Measurements from ENCODE around the gene SECTM1. TPM values are rescaled to one million over a fixed set of nuclear protein-coding genes. Genes with fewer than 3 reads are reported as not detected.

The SECTM1 gene
- total and polyA plus RNA-seq, 9 of the 15 experiments (the other 6 are each of a cell fraction or from before 2014, with no cell fraction given): 0.11 to 0.46 (median 0.18) TPM; not detected in 6

DNA sequence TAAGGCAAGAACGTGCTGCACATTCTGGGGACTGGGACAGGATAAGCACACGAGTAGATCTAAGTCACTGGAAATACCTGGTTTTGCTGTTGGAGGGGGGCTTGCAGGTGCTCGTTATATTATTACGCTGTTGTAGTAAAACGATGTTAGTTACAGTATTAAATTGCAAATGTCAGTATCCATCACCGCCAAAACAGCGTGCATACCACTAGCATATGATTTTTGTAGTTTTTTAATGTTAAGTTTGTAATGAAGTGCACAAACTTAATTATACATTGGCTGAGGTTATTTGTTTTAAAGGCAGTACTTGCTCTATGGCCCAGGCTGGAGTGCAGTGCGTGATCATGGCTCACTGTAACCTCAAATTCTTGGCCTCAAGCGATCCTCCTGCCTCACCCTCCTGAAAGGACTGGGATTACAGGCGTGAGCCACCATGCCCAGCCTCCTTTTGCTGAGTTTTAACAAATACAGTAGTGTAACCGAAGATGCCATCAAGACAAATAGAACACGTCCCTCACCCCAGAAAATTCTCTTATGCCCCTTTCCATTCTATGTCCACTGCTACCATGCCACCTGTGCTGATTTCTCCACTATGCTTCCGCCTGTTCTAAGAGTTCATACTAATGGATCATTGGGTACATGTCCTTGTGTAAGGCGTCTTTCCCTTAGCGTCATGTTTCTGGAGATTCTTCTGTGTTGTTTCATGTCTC lies 39.3 kb downstream of the SECTM1 start (continued):
- no peak for TF ChIP-seq ZNF512 (tag; IDR thresholded peaks at IDR 0.05)

- H3K27ac ChIP-seq (ENCODE audit: extremely low read depth, low read depth, low read length): peak overlapping the region; percentile 93
- H3K27me3 ChIP-seq (ENCODE audit: control insufficient read depth in 2 of 2, insufficient read depth in 2 of 2, low read length in 2 of 2): no peaks in the 10 kb centered on the region
- no peaks in the 10 kb centered on the region for H4K20me1 ChIP-seq (replicated peaks; ENCODE audit: control insufficient read depth, insufficient read depth, low read length)
- in situ Hi-C loops (cut with MboI) (no loop called here), intact Hi-C loops (cut with micrococcal nuclease) (loop anchor here (5.0 kb wide), 1 partner anchor 45 kb away; no protein-coding TSS in a partner anchor)
- TSS peak; percentile 93 for BruUV-seq (replicated peaks)
- H3K79me2 ChIP-seq (ENCODE audit: control insufficient read depth, insufficient read depth, low read length): peaks cover 27% of the 10 kb centered on the region
- H3K9me3 ChIP-seq (replicated peaks; ENCODE audit: control insufficient read depth, insufficient read depth, low read depth, low read length): no peaks in the 10 kb centered on the region
- peak overlapping the region; percentile 91 to 99 for H3K9ac ChIP-seq (ENCODE audit: insufficient read depth in 1 of 2, low read depth in 2 of 2, low read length in 2 of 2)
- peak overlapping the region; percentile 79 for H3K4me2 ChIP-seq (ENCODE audit: insufficient read depth, low read length)
- ChIA-PET CTCF (ENCODE audit: low intra/inter-chr PET ratio) (no interaction called here), POLR2A (interaction anchor here (0.6 to 3.5 kb wide), 25 partner anchors 9 to 554 kb away, joined by 3 to 37 read pairs (median 4); partner anchors contain the start of gene CSNK1D)
- WGBS (ENCODE audit: insufficient coverage, low coverage, missing lambda C conversion rate): under 1% methylated on average over 61 of the region's 86 CpGs
- H3K4me1 ChIP-seq (replicated peaks in 1 of 2; ENCODE audit: control insufficient read depth in 2 of 2, insufficient read depth in 2 of 2, low read length in 2 of 2): peaks cover 78 to 79% of the 10 kb centered on the region in 2 experiments
- H3K9me1 ChIP-seq (ENCODE audit: control insufficient read depth, insufficient read depth, low read length): no peaks in the 10 kb centered on the region
- peak; percentile 99 for FAIRE-seq
- no peaks in the 10 kb centered on the region; the same call in 2 of the 3 replicates for H3K36me3 ChIP-seq (ENCODE audit: control insufficient read depth, insufficient read depth, low read length)
- peak; percentile 92 to 99 (median 96) for DNase-seq (ENCODE audit: extremely low read depth in 1 of 4, low spot score in 3 of 4)
- H2AFZ ChIP-seq (ENCODE audit: low read depth, low read length): peak overlapping the region; percentile 75
- H3K4me3 ChIP-seq: peak overlapping the region; percentile 86
- ATAC-seq: peak; percentile 96
- TF ChIP-seq ZNF121 (CRISPR knock-in tag; conservative IDR thresholded peaks at IDR 0.05) (peak; percentile 100), HOMEZ (CRISPR knock-in tag; IDR thresholded peaks at IDR 0.05) (no peak), BDP1 (IDR thresholded peaks at IDR 0.05; ENCODE audit: insufficient read depth, insufficient read length) (no peak), ZNF143 (CRISPR knock-in tag; IDR thresholded peaks at IDR 0.05) (no peak), LARP7 (IDR thresholded peaks at IDR 0.05) (no peak), CBFB (CRISPR knock-in tag; IDR thresholded peaks at IDR 0.05) (no peak), MTA2 (IDR thresholded peaks at IDR 0.05; ENCODE audit: low read depth) (no peak), ZNF707 (CRISPR knock-in tag; conservative IDR thresholded peaks at IDR 0.05) (no peak), ATF1 (CRISPR knock-in tag; IDR thresholded peaks at IDR 0.05) (no peak), ATF1 (tag; IDR thresholded peaks at IDR 0.05) (peak; percentile 50), BRD9 (IDR thresholded peaks at IDR 0.05; ENCODE audit: low read depth, partially characterized antibody) (peak; percentile 53), MEF2A (IDR thresholded peaks at IDR 0.05; ENCODE audit: control insufficient read depth, low read depth, low read length) (peak; percentile 90), NUFIP1 (IDR thresholded peaks at IDR 0.05; ENCODE audit: partially characterized antibody) (no peak), ADNP (tag; IDR thresholded peaks at IDR 0.05) (no peak)
- TF ChIP-seq, protein P1, sequence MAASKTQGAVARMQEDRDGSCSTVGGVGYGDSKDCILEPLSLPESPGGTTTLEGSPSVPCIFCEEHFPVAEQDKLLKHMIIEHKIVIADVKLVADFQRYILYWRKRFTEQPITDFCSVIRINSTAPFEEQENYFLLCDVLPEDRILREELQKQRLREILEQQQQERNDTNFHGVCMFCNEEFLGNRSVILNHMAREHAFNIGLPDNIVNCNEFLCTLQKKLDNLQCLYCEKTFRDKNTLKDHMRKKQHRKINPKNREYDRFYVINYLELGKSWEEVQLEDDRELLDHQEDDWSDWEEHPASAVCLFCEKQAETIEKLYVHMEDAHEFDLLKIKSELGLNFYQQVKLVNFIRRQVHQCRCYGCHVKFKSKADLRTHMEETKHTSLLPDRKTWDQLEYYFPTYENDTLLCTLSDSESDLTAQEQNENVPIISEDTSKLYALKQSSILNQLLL (CRISPR knock-in tag; IDR thresholded peaks at IDR 0.05; ENCODE audit: borderline replicate concordance): no peak
Measured at GRCh38 chr17:82292251-82293154, 41.1 kb downstream of the SECTM1 start.
